ENCODE measurements around the gene SLC25A29.

The SLC25A29 gene

DNA sequence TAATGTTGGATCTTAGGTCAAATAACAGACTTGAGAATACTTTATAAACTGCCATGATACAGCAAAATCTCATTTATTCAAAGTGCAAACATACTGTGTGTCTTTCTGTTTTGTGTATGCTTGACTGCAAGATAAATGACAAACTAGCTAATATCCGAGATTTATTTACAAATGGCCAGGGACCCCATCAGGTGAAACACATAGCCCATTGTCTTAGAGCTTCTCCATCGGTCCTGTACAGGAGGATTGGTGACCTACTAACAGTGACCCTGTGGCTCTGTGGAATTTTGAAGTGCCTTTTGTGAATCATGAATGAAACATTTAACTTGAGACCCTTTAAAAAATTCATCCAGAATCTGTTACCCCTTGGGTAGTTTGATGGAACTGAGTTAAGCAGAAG lies 27.1 kb downstream of the SLC25A29 start:
- no peak for DNase-seq

GRCh38 chr14:100278702-100279101 lies 27.5 kb downstream of the SLC25A29 start:
- DNase-seq, result no peak

DNA sequence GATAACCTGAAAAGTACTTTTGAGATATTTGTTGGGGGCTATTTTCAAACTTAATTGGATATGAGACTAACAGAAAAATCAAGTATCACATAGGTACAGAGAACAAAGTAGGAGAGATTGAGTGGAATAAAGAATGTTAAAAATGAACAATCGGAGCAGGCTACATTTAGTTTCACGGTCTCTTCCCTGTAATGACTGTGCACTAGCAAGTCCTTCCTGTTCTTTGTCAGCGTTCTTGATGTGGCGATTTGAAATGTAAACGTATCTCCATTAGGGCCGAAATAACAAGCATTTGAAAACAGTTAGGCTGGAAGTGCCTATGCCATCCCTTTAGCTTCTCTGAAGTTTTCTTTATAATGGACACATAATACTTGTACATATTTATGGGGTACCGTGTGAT lies 31.0 kb downstream of the SLC25A29 start:
- DNase-seq, result no peak

DNA sequence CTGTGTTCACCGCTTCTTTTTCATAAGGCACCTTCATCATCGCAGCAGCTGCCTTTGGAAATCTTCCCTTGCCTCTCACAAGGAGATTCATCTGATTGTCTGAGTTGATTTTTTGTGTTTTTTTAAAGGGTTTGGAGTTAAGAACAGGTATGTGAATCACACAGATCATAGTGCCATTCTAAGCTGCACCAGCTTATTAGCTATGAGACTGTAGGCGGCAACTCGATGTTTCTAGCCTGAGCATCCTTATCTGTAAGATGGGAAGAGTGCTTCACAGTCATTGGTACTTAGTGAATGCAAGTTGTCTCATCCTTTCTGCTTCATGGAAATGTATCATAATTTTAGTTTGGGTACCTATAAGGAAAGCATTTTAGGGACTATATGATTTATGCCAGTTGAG lies 32.0 kb downstream of the SLC25A29 start:
- no peak for DNase-seq

GRCh38 chr14:100271247-100271939 lies 34.9 kb downstream of the SLC25A29 start:
- peak; percentile 37 for DNase-seq

GRCh38 chr14:100268591-100269207 lies 37.5 kb downstream of the SLC25A29 start:
- DNase-seq, result no peak

GRCh38 chr14:100267990-100268389 lies 38.3 kb downstream of the SLC25A29 start:
- DNase-seq, result no peak

- DNase-seq, result no peak
Measured at GRCh38 chr14:100263141-100263540, 43.1 kb downstream of the SLC25A29 start.

GRCh38 chr14:100262545-100262944 lies 43.7 kb downstream of the SLC25A29 start:
- no peak for DNase-seq

DNA sequence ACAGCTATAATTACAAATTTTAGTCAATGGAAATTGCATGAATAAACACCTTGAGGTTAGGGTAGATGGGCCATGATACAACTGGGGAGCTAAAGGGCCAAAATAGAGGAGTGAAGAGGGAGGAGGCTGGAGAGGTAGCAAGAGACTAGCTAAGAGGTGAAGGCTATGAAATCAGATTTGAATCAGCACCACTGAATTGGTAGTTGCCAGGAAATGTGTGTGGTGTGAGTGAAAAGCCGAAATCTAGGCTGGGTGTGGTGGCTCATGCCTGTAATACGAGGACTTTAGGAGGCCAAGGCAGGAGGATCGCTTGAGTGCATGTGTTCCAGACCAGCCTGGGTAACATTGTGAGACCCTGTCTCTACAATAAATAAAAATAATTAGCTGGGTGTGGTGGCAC lies 44.6 kb downstream of the SLC25A29 start:
- no peak for DNase-seq

GRCh38 chr14:100256339-100256895 lies 49.8 kb downstream of the SLC25A29 start:
- DNase-seq, result no peak

DNA sequence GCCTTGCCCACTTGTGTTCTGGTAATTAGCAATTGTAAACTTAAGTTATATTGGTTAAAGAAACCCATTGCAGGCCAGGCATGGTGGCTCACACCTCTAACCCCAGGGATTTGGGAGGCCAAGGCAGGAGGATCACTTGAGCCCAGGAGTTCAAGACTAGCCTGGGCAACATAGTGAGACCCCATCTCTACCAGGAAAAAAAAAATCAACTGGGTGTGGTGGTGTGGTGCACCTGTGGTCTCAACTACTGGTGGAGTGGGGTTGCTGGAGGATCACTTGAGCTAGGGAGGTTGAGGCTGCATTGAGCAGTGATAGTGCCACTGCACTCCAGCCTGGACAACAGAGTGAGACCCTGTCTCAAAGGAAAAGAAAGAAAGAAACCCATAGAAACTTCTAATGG lies 53.6 kb downstream of the SLC25A29 start:
- DNase-seq, result no peak

DNA sequence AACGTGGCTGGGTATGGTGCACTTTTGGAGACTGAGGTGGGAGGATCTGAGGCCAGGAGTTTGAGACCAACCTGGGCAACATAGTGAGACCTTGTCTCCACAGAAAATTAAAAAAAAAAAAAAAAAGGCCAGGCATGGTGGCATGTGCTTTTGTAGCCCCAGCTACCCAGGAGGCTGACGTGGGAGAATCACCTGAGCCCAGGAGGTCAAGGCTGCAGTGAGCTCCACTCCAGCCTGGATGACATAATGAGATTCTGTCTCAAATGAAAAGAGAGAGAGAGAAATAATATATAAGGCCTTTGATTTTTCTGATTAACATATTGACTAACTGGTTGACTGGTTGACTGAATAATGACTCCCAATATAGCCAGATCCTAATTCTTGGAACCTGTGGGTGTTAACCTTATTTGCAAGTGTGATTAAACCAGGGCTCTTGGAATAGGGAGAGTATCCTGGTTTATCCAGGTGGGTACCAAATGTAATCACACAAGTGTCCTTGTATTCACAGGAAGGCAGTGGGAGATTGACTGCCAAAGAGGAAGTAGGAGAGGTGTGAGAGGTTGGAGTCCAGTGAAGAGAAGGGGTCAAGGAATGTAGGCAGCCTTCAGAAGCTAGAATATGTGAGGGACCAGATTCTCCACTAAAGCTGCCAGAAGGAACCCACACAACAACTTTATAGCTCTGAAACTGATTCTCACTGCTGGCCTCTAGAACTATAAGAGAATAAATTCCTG lies 55.3 kb downstream of the SLC25A29 start:
- DNase-seq, result no peak

DNA sequence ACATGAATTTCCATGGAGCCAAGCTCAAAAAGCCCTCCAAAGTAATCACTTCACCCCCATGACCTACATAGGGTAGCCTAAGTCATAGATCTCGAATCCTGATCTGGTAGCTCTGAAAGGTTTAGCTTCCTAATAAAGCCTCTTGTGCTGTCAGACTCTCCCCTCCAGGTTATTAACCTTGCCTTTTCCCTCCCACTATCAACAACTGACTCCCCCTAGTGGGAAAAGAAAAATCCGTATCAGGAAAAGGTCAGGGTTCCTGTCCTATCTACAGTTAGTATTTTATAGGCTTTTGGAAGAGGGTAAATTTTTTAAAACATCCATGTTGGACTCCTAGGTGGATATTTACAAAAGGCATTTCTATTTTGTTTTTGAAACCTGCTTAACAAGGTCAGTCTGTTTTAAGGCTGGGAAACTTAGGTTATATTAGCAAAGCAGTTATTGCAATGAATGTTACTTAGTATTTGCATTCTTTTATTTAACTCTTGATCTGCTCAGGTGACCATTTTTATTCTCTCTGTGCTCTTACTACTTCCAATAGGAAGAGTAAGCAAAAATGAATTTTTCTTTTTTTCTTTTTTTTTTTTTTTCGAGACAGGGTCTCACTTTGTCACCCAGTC lies 59.3 kb downstream of the SLC25A29 start:
- DNase-seq, result no peak

- no peak for DNase-seq
Measured at GRCh38 chr14:100243020-100243419, 63.2 kb downstream of the SLC25A29 start.

GRCh38 chr14:100241279-100241678 lies 65.0 kb downstream of the SLC25A29 start:
- no peak for DNase-seq

Measured in activated T-cell treated with anti-CD3 and anti-CD28 coated beads, Interleukin-2, amount 50 U/mL, for 1 hour (primary cell).